Fibroblast of pulmonary artery (primary cell): ENCODE results near the gene NPNT.

ENCODE experiments used
- DNase-seq: peaks from one replicate; pipeline ENCODE4 v3.0.0-alpha.2; 2010; ENCODE audit warnings: low read depth
- H3K4me3 ChIP-seq: replicated peaks from 2 replicates; pipeline ENCODE4 v1.5.1; 2011; ENCODE audit warnings: low read depth, mild to moderate bottlenecking, control low read depth, low read length, moderate library complexity
- TF ChIP-seq, protein P1 (sequence below): IDR thresholded peaks from 2 replicates; pipeline ENCODE4 v1.5.1; 2011; ENCODE audit warnings: mild to moderate bottlenecking, control low read depth, low read length, inconsistent platforms; ENCODE audit errors: missing control alignments

NPNT gene

GRCh38 chr4:105994061-105994460 is 98.8 kb downstream of the NPNT start:
- DNase-seq, result no peak
- TF ChIP-seq, protein P1, sequence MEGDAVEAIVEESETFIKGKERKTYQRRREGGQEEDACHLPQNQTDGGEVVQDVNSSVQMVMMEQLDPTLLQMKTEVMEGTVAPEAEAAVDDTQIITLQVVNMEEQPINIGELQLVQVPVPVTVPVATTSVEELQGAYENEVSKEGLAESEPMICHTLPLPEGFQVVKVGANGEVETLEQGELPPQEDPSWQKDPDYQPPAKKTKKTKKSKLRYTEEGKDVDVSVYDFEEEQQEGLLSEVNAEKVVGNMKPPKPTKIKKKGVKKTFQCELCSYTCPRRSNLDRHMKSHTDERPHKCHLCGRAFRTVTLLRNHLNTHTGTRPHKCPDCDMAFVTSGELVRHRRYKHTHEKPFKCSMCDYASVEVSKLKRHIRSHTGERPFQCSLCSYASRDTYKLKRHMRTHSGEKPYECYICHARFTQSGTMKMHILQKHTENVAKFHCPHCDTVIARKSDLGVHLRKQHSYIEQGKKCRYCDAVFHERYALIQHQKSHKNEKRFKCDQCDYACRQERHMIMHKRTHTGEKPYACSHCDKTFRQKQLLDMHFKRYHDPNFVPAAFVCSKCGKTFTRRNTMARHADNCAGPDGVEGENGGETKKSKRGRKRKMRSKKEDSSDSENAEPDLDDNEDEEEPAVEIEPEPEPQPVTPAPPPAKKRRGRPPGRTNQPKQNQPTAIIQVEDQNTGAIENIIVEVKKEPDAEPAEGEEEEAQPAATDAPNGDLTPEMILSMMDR, result no peak
- H3K4me3 ChIP-seq, result no peak overlapping the region

DNA sequence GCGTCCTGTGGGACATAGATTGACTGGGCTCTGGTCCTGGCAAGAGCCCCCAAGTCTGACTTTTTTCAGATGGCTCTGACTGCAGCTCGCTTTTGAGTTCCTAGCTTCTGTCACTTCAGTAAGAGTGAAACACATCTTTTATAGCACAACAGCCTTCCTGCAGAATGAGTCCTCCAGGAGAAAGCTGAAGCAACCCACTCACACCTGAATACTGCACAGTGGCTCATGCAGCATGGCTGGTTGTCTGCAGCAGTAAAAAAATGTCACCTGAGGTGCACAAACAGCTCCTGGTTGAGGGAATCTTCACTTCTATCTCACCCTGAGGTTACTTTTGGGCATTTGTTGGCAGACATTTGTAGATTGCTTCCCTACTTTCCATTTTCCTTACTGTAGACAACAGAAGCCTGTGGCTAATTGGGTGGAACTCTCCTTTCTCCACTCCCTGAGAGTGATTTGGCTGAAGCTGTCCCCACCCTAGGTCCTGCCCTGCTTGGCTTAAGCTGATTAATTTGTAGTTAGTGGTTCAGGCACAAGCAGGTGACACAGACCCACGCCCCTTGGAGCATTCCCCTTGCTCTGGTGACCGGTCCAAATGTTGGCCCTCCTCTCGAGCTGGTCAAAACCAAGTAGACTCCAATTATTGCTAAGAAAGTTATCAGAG is 99.7 kb downstream of the NPNT start:
- DNase-seq, result no peak
- no peak overlapping the region for H3K4me3 ChIP-seq
- TF ChIP-seq, protein P1, result no peak

GRCh38 chr4:105996845-105997244 is 101.6 kb downstream of the NPNT start:
- no peak overlapping the region for H3K4me3 ChIP-seq
- DNase-seq, result no peak

DNA sequence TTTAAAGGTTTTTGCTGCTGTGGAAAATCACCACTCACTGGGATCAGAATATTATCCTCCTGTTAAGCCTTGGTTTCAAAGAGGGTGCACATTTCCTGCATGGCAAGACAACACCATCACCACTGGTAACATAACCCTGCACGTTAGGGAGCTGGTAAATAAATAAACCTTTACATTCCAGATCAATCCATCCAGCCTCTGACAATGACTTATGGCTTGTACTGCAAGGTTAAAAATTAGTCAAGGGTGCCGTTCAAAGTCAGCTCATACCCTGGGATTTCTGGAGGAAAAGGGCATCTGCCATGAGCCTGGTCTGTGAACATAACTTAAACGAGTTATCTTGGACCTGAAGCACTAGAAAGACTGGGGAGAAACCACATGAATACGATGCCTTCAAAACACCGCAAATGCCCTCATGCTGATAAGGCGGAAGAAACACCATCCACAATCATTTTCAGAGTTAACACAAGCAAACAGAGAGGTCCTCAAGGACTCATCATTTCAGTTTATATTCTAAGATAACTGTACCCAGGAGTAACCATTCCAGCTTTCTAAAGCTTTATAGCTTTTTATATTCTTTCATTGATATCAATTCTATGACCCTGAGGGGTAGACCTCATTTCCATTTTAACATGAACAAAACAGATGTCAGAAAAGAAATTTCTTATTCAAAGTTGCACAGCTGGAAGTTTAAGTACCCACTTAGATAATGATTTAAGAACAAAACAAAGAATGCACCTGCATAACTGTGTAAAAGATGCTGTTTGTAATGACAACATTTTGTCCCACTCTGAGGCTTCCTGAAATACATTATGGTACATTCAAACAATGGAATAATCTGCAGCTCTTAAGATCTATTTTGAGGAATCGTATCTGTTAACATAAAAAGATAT is 103.1 kb downstream of the NPNT start:
- TF ChIP-seq, protein P1, result no peak
- DNase-seq, result no peak
- H3K4me3 ChIP-seq, result no peak overlapping the region

More at GRCh38 chr4:105996845-105997244, 101.6 kb downstream of the NPNT start:
- TF ChIP-seq, protein P1, result no peak

DNA sequence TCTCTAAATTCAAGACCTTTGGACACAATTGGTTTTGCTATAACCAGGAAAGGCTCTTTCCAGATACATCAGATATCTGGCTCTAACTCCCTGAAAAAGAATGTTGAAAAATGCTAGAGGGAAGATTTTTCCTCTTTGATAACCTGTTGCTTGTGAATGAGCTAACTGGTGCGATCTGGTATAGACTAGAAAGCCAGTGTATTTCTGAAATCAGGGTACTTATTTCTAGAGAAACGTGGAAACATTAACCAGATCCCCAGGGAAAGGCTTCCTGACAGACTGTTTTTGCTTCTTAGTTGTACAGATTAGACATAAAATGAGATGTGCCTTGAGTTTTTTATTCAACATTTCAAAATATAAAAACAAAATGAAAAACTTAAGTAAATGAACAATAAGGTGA is 107.7 kb downstream of the NPNT start:
- DNase-seq, result no peak
- TF ChIP-seq, protein P1, result no peak
- no peak overlapping the region for H3K4me3 ChIP-seq

- H3K4me3 ChIP-seq, result no peak overlapping the region
- no peak for DNase-seq
- TF ChIP-seq, protein P1, result no peak
Measured at GRCh38 chr4:106010761-106011160, 115.5 kb downstream of the NPNT start.
